Erythroblast (primary cell): Measurements from ENCODE around the gene ITIH4.

Experiments used
- GATA1 ChIP-seq: IDR thresholded peaks from 2 replicates; pipeline ENCODE4 v1.6.1; 2011; ENCODE audit warnings: low read depth, mild to moderate bottlenecking, control low read depth, low read length, moderate library complexity
- POLR2A ChIP-seq: IDR thresholded peaks from 2 replicates; pipeline ENCODE4 v1.6.1; 2011; ENCODE audit warnings: mild to moderate bottlenecking, low read length

GRCh38 chr3:52817221-52817620 is 13.3 kb downstream of the ITIH4 start:
- no peak for TF ChIP-seq POLR2A
- no peak for TF ChIP-seq GATA1
